ENCODE results near the gene PSD4. TPM values are rescaled to one million over a fixed set of nuclear protein-coding genes. Genes with fewer than 3 reads are reported as not detected.

Gene PSD4
- total RNA-seq, 1 donor from 2014 or later = 11.2 TPM

DNA sequence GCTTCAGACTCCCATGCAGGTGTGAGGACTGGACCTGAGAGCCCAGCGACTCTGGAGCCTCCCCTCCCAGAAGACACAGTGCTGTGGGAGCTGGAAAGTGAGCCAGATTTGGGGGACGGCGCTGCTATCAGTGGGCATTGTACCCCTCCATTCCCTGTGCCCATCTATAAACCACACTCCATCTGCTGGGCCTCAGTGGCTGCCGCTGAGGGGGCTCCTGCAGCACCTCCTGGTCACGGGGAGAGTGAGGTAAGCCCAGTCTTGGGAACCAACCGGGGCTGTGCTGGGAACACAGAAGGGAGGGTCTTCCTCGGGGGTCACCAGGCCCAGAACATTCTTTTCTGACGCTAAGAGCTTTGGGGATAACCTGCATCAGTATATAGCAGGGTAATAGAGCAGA lies 9.5 kb downstream of the PSD4 start:
- DNase-seq (ENCODE audit: low spot score in 2 of 2) = no peak
- intact Hi-C loops (cut with DNase I) = no loop called here
- Histone ChIP-seq H3K4me1 (no peaks in the 10 kb centered on the region), H3K36me3 (no peaks in the 10 kb centered on the region), H3K9me3 (no peaks in the 10 kb centered on the region), H3K4me3 (no peak overlapping the region), H3K27ac (no peak overlapping the region), H3K27me3 (no peaks in the 10 kb centered on the region)
- no peak for TF ChIP-seq CTCF (IDR thresholded peaks at IDR 0.05)

DNA sequence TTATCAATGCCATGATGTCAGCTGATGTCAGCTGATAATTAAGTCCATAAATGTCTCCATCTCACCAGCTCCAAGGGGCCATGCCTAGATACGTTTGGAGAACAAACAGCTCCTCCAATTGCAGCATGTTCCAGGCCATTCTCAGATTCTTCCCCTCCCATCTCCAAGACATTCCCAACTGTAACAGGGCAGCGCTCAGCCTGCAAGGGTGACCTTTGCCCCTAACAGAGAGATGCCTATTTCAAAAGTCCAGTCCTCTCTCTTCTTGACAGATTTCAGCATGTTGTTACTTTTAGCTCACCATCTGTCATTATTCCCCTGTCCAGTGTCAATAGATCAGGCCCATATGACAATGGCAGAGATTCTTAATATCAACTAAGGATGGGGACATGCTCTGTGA lies 9.9 kb downstream of the PSD4 start:
- Histone ChIP-seq H3K27me3 (no peaks in the 10 kb centered on the region), H3K4me1 (no peaks in the 10 kb centered on the region), H3K27ac (no peak overlapping the region), H3K4me3 (no peak overlapping the region), H3K9me3 (no peaks in the 10 kb centered on the region), H3K36me3 (no peaks in the 10 kb centered on the region)
- no peak for TF ChIP-seq CTCF (IDR thresholded peaks at IDR 0.05)
- DNase-seq (ENCODE audit: low spot score in 2 of 2) = no peak
- intact Hi-C loops (cut with DNase I) = no loop called here

DNA sequence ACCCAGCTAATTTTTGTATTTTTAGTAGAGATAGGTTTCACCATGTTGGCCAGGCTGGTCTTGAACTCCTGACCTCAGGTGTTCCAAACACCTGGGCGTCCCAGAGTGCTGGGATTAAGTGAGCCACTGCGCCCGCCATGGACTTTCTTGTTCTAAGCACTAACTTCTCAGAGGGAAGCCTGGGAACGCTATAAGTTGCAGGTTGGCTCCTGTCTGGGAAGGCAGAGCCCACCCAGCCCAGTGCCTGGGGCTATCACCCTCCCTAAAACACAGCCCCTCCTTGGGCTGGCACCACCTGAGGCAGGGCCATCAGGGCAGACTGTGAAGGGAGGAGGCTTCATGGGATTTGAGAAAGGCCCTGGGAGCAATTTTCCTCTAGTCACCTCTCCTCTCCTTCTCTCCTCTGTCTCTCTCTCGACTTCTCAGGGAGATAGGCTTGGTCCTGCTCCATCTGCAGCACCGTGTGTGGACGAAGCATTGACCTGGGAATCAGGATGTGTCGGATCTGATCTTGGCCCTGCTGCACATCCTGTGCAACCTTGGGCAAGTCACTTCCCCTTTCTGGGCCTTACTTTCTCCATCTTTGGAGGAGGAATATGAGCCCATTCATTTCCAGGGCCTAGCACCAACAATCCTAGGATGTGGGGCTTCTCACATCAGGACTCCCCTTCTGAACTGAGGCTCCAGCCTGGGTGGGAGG lies 10.9 kb downstream of the PSD4 start:
- H3K27me3 ChIP-seq = no peaks in the 10 kb centered on the region
- H3K36me3 ChIP-seq = no peaks in the 10 kb centered on the region
- no peak for DNase-seq (ENCODE audit: low spot score in 2 of 2)
- no peak overlapping the region for H3K4me3 ChIP-seq
- no peak for TF ChIP-seq CTCF (IDR thresholded peaks at IDR 0.05)
- no peaks in the 10 kb centered on the region for H3K9me3 ChIP-seq
- H3K27ac ChIP-seq = no peak overlapping the region
- intact Hi-C loops (cut with DNase I) = no loop called here
- no peaks in the 10 kb centered on the region for H3K4me1 ChIP-seq

DNA sequence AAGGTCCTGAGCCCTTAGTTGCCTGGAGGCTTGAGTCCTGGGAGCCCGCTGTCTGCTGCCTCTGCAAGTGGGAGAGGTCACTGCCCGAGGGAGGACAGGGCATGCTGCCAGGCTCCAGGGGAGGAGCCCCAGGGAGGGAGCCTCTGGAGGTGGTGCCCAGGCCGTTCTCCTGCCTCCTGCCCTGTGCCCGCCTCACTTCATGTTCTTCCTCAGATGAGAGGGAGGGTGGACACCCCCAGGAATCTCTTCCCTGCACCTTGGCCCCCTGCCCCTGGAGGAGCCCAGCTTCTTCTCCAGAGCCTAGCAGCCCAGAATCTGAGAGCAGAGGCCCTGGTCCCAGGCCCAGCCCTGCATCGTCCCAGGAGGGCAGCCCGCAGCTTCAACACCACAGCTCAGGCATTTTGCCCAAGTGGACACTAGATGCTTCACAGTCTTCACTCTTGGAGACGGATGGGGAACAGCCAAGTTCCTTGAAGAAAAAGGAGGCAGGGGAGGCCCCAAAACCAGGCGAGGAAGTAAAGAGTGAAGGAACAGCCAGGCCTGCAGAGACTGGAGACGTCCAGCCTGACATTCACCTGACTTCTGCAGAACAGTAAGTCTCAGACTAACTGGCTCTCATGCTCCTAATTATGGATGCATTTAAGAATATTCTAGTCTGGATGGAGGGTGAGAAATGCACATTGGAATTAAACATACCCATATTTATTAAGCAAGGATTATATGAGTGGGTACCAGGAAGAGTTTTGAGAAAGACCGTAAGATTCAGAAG lies 12.1 kb downstream of the PSD4 start:
- Histone ChIP-seq H3K27ac (no peak overlapping the region), H3K36me3 (no peaks in the 10 kb centered on the region), H3K4me3 (no peak overlapping the region), H3K4me1 (no peaks in the 10 kb centered on the region), H3K27me3 (no peaks in the 10 kb centered on the region), H3K9me3 (no peaks in the 10 kb centered on the region)
- DNase-seq (ENCODE audit: low spot score in 2 of 2) = no peak
- intact Hi-C loops (cut with DNase I) = no loop called here
- no peak for TF ChIP-seq CTCF (IDR thresholded peaks at IDR 0.05)

DNA sequence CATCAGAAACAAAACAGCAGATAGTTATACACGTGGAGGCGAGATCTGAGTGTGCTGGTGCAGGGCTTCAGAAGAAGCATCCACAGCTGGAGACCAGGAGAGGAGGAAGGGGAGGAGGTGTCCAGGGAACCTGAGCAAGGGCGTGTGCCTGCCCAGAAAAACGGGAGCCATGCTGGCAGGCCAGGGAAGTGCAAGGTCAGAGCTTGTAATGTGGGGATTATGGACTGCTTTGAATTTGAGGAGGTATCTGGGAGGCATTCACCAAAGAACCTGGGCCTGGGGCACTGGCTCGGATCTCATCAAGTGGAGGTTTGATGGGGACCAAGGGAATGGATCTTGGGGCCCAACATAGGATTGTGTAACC lies 12.6 kb downstream of the PSD4 start:
- TF ChIP-seq CTCF (IDR thresholded peaks at IDR 0.05) = no peak
- intact Hi-C loops (cut with DNase I) = no loop called here
- H3K27ac ChIP-seq = no peak overlapping the region

More for the DNA sequence above, 12.6 kb downstream of the PSD4 start:
- Histone ChIP-seq H3K27me3 (no peaks in the 10 kb centered on the region), H3K36me3 (no peaks in the 10 kb centered on the region), H3K4me3 (no peak overlapping the region), H3K4me1 (no peaks in the 10 kb centered on the region), H3K9me3 (no peaks in the 10 kb centered on the region)
- no peak for DNase-seq (ENCODE audit: low spot score in 2 of 2)
